ENCODE results near the gene MKS1. TPM values are rescaled to one million over a fixed set of nuclear protein-coding genes. Genes with fewer than 3 reads are reported as not detected.

MKS1 gene
- total RNA-seq, 4 donors from 2014 or later, result 8.5 to 51.9 (median 18.3) TPM

- intact Hi-C loops (cut with DNase I; ENCODE audit: low total_unique reads) (no loop called here), in situ Hi-C loops (cut with MboI; ENCODE audit: low pct_ligation_motif_present in 1 of 4, low pct_unique_long_range_greater_than_20kb in 1 of 4, low sequenced_read_pairs in 3 of 4) (no loop called here)
- H3K36me3 ChIP-seq, result no peaks in the 10 kb centered on the region
- DNase-seq, result no peak
- no peaks in the 10 kb centered on the region for H3K4me1 ChIP-seq
- H3K27me3 ChIP-seq, result peaks cover 21% of the 10 kb centered on the region
- no peak within 1 kb of the TSS for H3K4me3 ChIP-seq
- no peak within 1 kb of the TSS for H3K27ac ChIP-seq
- no peaks in the 10 kb centered on the region for H3K9me3 ChIP-seq
- TF ChIP-seq POLR2AphosphoS5 (IDR thresholded peaks at IDR 0.05) (no peak), POLR2A (IDR thresholded peaks at IDR 0.05) (no peak), EP300 (IDR thresholded peaks at IDR 0.05; ENCODE audit: low read depth) (no peak)
- TF ChIP-seq, protein P1, sequence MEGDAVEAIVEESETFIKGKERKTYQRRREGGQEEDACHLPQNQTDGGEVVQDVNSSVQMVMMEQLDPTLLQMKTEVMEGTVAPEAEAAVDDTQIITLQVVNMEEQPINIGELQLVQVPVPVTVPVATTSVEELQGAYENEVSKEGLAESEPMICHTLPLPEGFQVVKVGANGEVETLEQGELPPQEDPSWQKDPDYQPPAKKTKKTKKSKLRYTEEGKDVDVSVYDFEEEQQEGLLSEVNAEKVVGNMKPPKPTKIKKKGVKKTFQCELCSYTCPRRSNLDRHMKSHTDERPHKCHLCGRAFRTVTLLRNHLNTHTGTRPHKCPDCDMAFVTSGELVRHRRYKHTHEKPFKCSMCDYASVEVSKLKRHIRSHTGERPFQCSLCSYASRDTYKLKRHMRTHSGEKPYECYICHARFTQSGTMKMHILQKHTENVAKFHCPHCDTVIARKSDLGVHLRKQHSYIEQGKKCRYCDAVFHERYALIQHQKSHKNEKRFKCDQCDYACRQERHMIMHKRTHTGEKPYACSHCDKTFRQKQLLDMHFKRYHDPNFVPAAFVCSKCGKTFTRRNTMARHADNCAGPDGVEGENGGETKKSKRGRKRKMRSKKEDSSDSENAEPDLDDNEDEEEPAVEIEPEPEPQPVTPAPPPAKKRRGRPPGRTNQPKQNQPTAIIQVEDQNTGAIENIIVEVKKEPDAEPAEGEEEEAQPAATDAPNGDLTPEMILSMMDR (IDR thresholded peaks at IDR 0.05), result no peak
- WGBS, 2 donors (ENCODE audit: low coverage in 1 of 2), result 22% methylated on average over 6 of the region's 6 CpGs; no CpG with 5 or more reads in 1 of the 2 donors
These were observed 26.4 kb downstream of the MKS1 start, which contains the start of gene EPX for GRCh38 chr17:58192612-58193011. EPX (plus strand) TSS chr17:58192726; CDS start chr17:58192847, 121 bp downstream.

DNA sequence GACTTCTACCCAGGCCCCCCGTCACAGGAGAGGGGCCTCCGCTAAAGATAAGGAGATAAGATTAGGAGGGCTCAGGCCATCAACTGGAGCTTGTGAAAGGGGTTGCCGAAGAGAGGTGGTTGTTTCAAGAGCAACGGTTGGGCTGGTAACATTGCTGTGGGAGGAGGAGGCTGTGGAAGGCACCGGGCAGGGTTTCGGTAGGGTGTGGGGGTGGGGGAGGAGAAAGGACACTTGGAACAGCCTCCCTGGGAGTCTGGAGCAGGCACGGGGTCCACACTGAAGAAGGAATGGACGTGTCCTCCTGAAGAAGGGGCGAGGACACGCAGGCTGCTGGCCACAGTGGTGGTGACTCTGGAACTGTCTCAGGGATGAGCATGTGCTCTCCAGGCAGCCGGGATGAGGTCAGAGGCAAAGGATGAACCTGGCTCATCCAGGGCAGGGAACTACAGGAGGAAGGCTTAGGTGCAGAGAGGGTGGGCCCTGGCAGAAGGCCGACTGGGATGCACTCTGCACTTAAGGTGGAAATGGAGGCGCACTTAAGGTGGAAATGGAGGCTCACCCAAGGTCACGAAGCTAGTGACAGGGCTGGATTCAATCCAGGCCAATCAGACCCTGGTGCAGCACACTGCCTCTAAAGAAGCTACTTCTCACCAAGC, 27.7 kb downstream of the MKS1 start:
- in situ Hi-C loops (cut with MboI; ENCODE audit: low pct_ligation_motif_present in 1 of 4, low pct_unique_long_range_greater_than_20kb in 1 of 4, low sequenced_read_pairs in 3 of 4), result no loop called here
- no peaks in the 10 kb centered on the region for H3K36me3 ChIP-seq
- TF ChIP-seq, protein P1 (IDR thresholded peaks at IDR 0.05), result no peak
- TF ChIP-seq EP300 (IDR thresholded peaks at IDR 0.05; ENCODE audit: low read depth) (no peak), POLR2AphosphoS5 (IDR thresholded peaks at IDR 0.05) (no peak), POLR2A (IDR thresholded peaks at IDR 0.05) (no peak)
- 55% methylated on average over 14 of the region's 14 CpGs; no CpG with 5 or more reads in 1 of the 2 donors for WGBS, 2 donors (ENCODE audit: low coverage in 1 of 2)
- H3K4me3 ChIP-seq, result no peak overlapping the region
- H3K27me3 ChIP-seq, result peaks cover 11% of the 10 kb centered on the region
- DNase-seq, result no peak
- H3K27ac ChIP-seq, result no peak overlapping the region
- H3K4me1 ChIP-seq, result no peaks in the 10 kb centered on the region
- intact Hi-C loops (cut with DNase I; ENCODE audit: low total_unique reads), result no loop called here
- no peaks in the 10 kb centered on the region for H3K9me3 ChIP-seq

DNA sequence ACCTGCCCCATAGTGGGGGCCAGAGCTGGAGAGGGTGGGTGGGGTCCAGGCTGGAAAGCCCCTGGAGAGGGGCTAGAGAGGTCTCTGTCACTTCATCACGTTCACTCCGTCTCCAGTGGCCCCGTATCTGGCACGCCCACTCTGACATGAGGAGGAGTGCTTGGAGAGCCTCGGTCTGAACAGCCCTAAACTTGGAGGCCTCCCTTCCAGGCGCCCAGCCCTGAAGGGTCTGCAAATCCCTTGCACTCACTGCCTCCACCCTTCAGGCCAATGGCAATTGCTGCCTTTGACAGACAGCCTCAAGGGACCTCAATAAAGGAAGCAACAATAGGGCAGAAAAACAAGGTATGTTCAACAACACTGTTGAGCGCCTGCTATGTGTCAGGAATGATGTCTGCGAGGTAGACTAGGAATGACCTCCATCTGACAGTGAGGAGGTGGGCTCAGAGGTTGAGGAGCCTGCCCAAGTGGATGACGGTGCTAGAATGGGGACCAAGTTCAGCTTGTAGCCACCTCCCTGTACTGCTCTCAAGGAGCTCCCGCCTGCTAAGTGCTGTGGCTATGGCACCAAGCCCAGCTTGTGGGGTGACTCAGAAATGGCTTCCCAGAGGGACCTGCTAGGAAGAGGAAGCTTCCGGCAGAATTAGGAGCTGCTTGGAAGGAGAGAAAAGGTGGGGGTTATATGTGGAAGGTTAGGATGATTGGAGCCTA, 29.5 kb downstream of the MKS1 start:
- DNase-seq, result no peak
- Histone ChIP-seq H3K9me3 (no peaks in the 10 kb centered on the region), H3K36me3 (no peaks in the 10 kb centered on the region), H3K4me1 (no peaks in the 10 kb centered on the region), H3K4me3 (no peak overlapping the region), H3K27ac (no peak overlapping the region), H3K27me3 (peaks cover 11% of the 10 kb centered on the region)
- in situ Hi-C loops (cut with MboI; ENCODE audit: low pct_ligation_motif_present in 1 of 4, low pct_unique_long_range_greater_than_20kb in 1 of 4, low sequenced_read_pairs in 3 of 4), result no loop called here
- TF ChIP-seq, protein P1 (IDR thresholded peaks at IDR 0.05), result no peak
- intact Hi-C loops (cut with DNase I; ENCODE audit: low total_unique reads), result no loop called here
- 58 to 59% methylated on average over 4 to 11 of the region's 11 CpGs for WGBS, 2 donors (ENCODE audit: low coverage in 1 of 2)

DNA sequence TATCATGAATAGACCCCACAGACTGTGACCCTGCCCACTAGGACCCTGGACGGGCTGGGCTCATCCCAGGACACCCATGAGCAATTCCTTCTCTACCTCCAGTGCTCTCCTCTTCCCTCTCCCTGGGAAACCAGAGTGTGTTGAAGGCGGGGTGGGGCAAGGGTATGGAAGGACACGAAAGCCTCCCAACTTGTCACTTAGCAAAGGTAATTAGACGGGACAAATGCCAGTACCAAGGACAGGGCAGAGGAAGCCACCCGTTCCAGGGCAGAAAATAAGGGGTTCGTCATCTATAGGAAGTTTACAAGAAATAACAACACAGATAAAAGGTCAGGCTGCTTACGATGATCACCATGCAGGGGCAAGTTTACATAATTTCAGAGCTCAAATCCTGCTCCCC, 31.4 kb downstream of the MKS1 start:
- in situ Hi-C loops (cut with MboI; ENCODE audit: low pct_ligation_motif_present in 1 of 4, low pct_unique_long_range_greater_than_20kb in 1 of 4, low sequenced_read_pairs in 3 of 4) (no loop called here), intact Hi-C loops (cut with DNase I; ENCODE audit: low total_unique reads) (no loop called here)
- TF ChIP-seq, protein P1 (IDR thresholded peaks at IDR 0.05), result no peak
- TF ChIP-seq POLR2AphosphoS5 (IDR thresholded peaks at IDR 0.05), result no peak
- TF ChIP-seq POLR2A (IDR thresholded peaks at IDR 0.05), result no peak
- TF ChIP-seq EP300 (IDR thresholded peaks at IDR 0.05; ENCODE audit: low read depth), result no peak
- DNase-seq, result no peak
- H3K9me3 ChIP-seq, result no peaks in the 10 kb centered on the region
- peaks cover 11% of the 10 kb centered on the region for H3K27me3 ChIP-seq
- H3K4me1 ChIP-seq, result no peaks in the 10 kb centered on the region
- H3K36me3 ChIP-seq, result no peaks in the 10 kb centered on the region
- WGBS, 2 donors (ENCODE audit: low coverage in 1 of 2), result 36% methylated on average over 7 of the region's 7 CpGs; no CpG with 5 or more reads in 1 of the 2 donors
- H3K4me3 ChIP-seq, result no peak overlapping the region
- H3K27ac ChIP-seq, result no peak overlapping the region
